HG02763 (cell line): ENCODE measurements around the gene MYO1B.

Experiments
- ATAC-seq: cut with Tn5 transposase; IDR thresholded peaks from one replicate; pipeline ENCODE4 v1.9.1; 2021; ENCODE audit warnings: mild to moderate bottlenecking, moderate library complexity; ENCODE audit not compliant: unreplicated experiment

Gene MYO1B

GRCh38 chr2:191355170-191355758 lies 110.1 kb downstream of the MYO1B start:
- ATAC-seq: no peak

- no peak for ATAC-seq
These were observed 112.5 kb downstream of the MYO1B start for GRCh38 chr2:191357678-191358077.

GRCh38 chr2:191358325-191359025 lies 113.3 kb downstream of the MYO1B start:
- ATAC-seq: no peak

- ATAC-seq: no peak
These were observed 113.9 kb downstream of the MYO1B start for GRCh38 chr2:191359133-191359532.

- no peak for ATAC-seq
These were observed 115.7 kb downstream of the MYO1B start for GRCh38 chr2:191360918-191361317.

GRCh38 chr2:191362841-191363240 lies 117.6 kb downstream of the MYO1B start:
- ATAC-seq: no peak

- no peak for ATAC-seq
These were observed 118.1 kb downstream of the MYO1B start for GRCh38 chr2:191363267-191363666.

GRCh38 chr2:191365089-191365488 lies 119.9 kb downstream of the MYO1B start:
- no peak for ATAC-seq

GRCh38 chr2:191366199-191366598 lies 121.0 kb downstream of the MYO1B start:
- no peak for ATAC-seq

- ATAC-seq: no peak
These were observed 123.8 kb downstream of the MYO1B start for GRCh38 chr2:191369034-191369433.

GRCh38 chr2:191374366-191374765 lies 129.2 kb downstream of the MYO1B start:
- no peak for ATAC-seq

- ATAC-seq: no peak
These were observed 129.7 kb downstream of the MYO1B start for GRCh38 chr2:191374939-191375338.

GRCh38 chr2:191376981-191377629 lies 131.9 kb downstream of the MYO1B start:
- ATAC-seq: peak; percentile 88

GRCh38 chr2:191379375-191379774 lies 134.2 kb downstream of the MYO1B start:
- no peak for ATAC-seq

- no peak for ATAC-seq
These were observed 137.6 kb downstream of the MYO1B start for GRCh38 chr2:191382801-191383200.

- ATAC-seq: no peak
These were observed 138.3 kb downstream of the MYO1B start for GRCh38 chr2:191383486-191383885.

- no peak for ATAC-seq
These were observed 139.6 kb downstream of the MYO1B start for GRCh38 chr2:191384829-191385228.

GRCh38 chr2:191385416-191386160 lies 140.4 kb downstream of the MYO1B start:
- peak; percentile 85 for ATAC-seq

- no peak for ATAC-seq
These were observed 141.8 kb downstream of the MYO1B start for GRCh38 chr2:191386938-191387536.

- no peak for ATAC-seq
These were observed 144.1 kb downstream of the MYO1B start for GRCh38 chr2:191389288-191389687.

GRCh38 chr2:191391171-191391570 lies 146.0 kb downstream of the MYO1B start:
- ATAC-seq: no peak
